HG02763 (cell line): ENCODE measurements around the gene KCNQ2.

Experiments used
- ATAC-seq: cut with Tn5 transposase; IDR thresholded peaks from one replicate; pipeline ENCODE4 v1.9.1; 2021; ENCODE audit warnings: mild to moderate bottlenecking, moderate library complexity; ENCODE audit not compliant: unreplicated experiment

KCNQ2 gene

DNA sequence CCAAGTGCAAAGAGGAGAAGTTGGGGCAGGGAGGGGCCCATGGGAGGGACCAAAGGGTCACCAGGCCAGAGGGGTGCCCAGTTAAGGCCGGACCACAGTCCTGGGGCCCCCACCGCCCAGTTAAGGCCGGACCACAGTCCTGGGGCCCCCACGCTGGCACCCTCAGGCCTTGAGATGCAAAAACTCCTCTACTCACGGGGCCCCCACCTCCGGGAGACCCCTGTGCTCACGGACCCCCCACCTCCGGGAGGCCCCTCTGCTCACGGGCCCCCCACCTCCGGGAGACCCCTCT is 16.9 kb downstream of the KCNQ2 start:
- no peak for ATAC-seq

DNA sequence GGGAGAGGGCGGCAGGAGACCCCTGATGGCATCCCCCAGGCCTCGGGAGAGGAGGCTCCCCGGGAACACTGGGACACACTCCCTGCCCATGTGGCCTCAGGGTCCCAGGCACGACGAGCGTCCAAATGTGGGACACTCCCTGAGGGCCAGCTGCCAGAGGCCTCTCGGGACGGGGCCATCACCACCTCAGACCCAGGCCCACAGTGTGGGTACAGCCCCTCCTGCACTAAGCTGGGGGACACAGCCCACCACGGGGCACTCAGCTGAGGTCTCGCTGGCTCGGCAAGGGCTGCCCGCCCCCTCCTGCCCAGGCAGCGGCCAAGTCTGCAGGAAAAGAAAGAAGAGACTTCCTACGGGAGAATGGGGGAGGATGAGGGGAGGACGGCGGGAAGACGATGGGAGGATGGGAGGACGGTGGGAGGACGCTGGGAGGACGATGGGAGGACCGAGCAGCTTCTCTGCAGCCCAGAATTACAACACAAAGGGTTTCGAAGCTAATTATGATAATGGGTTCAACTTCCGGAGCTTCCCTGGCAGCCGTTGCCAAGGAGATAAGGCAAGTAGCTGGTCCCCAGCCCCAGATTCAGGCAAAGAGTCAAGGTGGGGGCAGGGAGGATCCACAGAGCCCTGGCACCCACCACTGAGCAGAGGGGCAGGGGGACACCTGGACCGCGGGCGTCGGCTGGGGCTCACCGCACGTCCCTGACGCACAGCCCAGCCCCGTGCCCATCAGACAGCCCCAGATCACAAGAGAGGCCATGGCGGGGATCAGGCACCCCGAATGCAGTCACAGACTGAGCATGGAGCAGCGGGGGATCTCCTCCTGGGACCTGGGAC is 17.5 kb downstream of the KCNQ2 start:
- no peak for ATAC-seq

- no peak for ATAC-seq
Measured at GRCh38 chr20:63452821-63453523, 19.5 kb downstream of the KCNQ2 start.

DNA sequence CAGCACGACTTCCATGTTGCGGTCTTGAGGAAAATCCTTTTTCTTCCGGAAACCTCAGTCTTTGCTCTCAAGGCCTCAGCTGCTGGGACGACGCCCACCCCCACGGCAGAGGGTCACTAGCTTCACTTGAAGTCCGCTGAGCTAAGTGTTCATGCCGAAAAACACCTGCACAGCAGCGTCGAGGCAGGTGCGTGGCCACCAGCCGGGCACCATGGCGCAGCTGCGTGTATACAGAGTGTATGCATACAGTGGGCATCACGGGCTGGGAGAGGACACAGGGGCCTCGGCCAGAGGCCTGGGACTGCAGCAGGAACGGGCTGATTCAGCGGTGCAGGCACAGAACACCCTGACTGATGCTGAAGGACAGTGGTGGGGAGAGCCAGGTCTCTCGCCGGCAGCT is 20.1 kb downstream of the KCNQ2 start:
- no peak for ATAC-seq

DNA sequence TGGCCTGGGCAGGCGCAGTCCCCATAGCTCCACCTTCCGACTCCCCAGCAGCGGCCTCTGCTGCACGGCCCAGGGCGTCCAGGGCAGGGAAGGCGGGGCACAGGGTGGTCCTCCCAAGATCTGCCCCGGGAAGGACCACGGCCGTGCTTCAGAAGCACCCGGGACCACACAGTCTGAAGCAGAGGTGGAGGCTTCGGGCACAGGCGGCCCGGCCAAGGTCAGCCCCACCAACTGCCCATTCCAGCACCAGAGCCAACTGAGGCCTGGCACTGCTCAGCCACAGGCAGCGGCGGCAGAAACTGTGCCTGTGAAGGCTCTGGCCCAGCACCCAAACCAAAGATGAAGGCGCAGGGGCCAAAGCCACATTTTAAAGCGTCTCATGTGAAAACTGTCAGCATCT is 20.6 kb downstream of the KCNQ2 start:
- ATAC-seq, result no peak

GRCh38 chr20:63449796-63450730 is 22.4 kb downstream of the KCNQ2 start:
- ATAC-seq, result no peak

- no peak for ATAC-seq
Measured at GRCh38 chr20:63449025-63449424, 23.4 kb downstream of the KCNQ2 start.

DNA sequence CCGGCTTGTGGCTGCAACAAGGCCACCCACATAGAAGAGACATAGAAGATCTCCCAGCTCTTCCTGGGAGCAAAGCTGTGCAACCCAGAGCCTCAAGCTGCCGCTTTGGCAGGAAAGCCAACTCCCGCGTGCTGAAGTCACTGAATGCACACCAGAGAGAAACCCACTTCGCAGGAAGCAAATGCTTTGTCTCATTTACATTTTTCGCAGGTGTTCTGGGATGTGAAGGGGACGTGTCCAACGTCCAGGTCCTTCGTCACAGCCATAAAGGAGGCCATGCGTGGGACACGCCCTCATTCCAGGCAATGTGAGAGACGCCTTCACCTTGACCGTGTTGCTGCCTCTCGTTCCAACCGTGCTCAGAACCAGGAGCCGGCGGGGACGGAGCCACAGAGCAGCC is 24.4 kb downstream of the KCNQ2 start:
- no peak for ATAC-seq

GRCh38 chr20:63447320-63447719 is 25.1 kb downstream of the KCNQ2 start:
- ATAC-seq, result no peak

GRCh38 chr20:63446216-63447024 is 26.0 kb downstream of the KCNQ2 start:
- no peak for ATAC-seq

GRCh38 chr20:63445075-63445734 is 27.2 kb downstream of the KCNQ2 start:
- no peak for ATAC-seq

DNA sequence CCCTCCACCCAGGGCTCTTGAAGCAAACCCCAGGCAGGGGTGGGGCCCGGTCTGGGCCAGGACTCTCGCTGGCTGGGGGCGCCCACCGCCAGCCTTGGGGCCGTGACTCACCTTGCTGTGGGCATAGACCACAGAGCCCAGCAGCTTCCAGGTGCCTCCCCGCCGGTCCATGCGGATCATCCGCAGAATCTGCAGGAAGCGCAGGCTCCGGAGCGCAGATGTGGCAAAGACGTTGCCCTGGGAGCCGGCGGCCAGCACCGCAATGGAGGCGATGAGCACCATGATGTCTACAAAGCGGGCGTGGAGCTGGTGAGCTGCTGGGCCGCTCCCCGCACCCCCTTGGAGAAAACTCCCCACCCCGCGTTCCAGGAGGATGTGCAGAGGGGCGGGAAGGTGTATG is 27.9 kb downstream of the KCNQ2 start:
- ATAC-seq, result no peak

- ATAC-seq, result no peak
Measured at GRCh38 chr20:63443606-63444395, 28.7 kb downstream of the KCNQ2 start.

GRCh38 chr20:63442100-63442493 is 30.4 kb downstream of the KCNQ2 start:
- no peak for ATAC-seq

GRCh38 chr20:63441136-63442099 is 31.0 kb downstream of the KCNQ2 start:
- ATAC-seq, result no peak

- no peak for ATAC-seq
Measured at GRCh38 chr20:63440366-63440955, 32.0 kb downstream of the KCNQ2 start.

- no peak for ATAC-seq
Measured at GRCh38 chr20:63439866-63440265, 32.6 kb downstream of the KCNQ2 start.

DNA sequence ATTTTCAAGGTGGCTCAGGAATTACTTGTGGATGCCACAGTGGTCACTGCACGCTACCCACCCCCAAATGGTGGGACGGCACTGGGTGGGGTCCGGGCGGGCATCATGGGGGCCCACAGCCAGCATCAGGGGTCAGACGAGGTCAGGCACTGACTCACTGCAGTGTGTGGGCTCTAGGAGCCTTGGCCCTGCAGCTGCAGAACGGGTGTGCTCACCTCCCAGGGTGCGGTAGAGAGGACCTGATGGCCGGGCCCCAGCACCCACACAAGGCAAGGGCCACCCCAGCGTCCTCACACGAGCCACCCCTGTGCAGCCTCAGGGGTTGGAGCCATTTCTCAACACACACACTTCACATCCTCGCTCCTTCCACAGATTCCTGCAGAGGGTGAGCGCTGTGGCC is 34.3 kb downstream of the KCNQ2 start:
- no peak for ATAC-seq
